Gastroesophageal sphincter (tissue), 4 donors: ENCODE data around the gene ARPP21. TPM values are rescaled to one million over a fixed set of nuclear protein-coding genes. Genes with fewer than 3 reads are reported as not detected.

ENCODE experiments used
- ATAC-seq: fragments of 150-250 bp; one replicate; pipeline ENCODE4 v1.9.1; 2016; ENCODE audit warnings: mild to moderate bottlenecking, moderate library complexity
- H3K27ac ChIP-seq, 4 donors: fragments of 200-600 bp; sonication (generic) in 3 of 4; 1 replicate in 3 of 4; 2 replicates in 1 of 4; pipeline ENCODE4 v1.5.1; 2016 to 2019
- H3K27me3 ChIP-seq: fragments of 200-600 bp; sonication (generic); one replicate; pipeline ENCODE4 v1.5.1; 2019
- H3K36me3 ChIP-seq, 2 donors: fragments of 200-600 bp; sonication (generic); one replicate each; pipeline ENCODE4 v1.5.1; 2019; ENCODE audit warnings: control low read depth in 1 of 2
- H3K4me1 ChIP-seq, 3 donors: fragments of 200-600 bp; sonication (generic); 1 replicate in 2 of 3; 2 replicates in 1 of 3; pipeline ENCODE4 v1.5.1; 2016 to 2019; ENCODE audit warnings: control low read depth in 2 of 3
- H3K4me3 ChIP-seq, 2 donors: fragments of 200-600 bp; sonication (generic); one replicate each; pipeline ENCODE4 v1.5.1; 2019; ENCODE audit warnings: mild to moderate bottlenecking in 1 of 2, moderate library complexity in 1 of 2
- H3K9me3 ChIP-seq, 3 donors: fragments of 200-600 bp; sonication (generic); one replicate each; pipeline ENCODE4 v1.5.1; 2017 to 2019; ENCODE audit warnings: control low read depth in 2 of 3
- EP300 ChIP-seq: sonication (generic); formaldehyde crosslinking; IDR thresholded peaks from one replicate; pipeline ENCODE4 v1.6.1; 2017; ENCODE audit warnings: antibody characterized with exemption, mild to moderate bottlenecking
- POLR2A ChIP-seq, 2 donors: fragments of 450-650 bp; IDR thresholded peaks; one replicate each; pipeline ENCODE4 v1.6.1; 2017; ENCODE audit warnings: antibody characterized with exemption in 2 of 2, mild to moderate bottlenecking in 2 of 2, moderate library complexity in 1 of 2
- POLR2AphosphoS5 ChIP-seq: sonication (generic); formaldehyde crosslinking; IDR thresholded peaks from one replicate; pipeline ENCODE4 v1.6.1; 2017; ENCODE audit warnings: antibody characterized with exemption
- WGBS, 2 donors: methylation state at CpG; one replicate each; pipeline ENCODE4 v1.1.5; 2018; ENCODE audit warnings: low coverage in 1 of 2; 5-methylcytosine and 5-hydroxymethylcytosine counted together
- total RNA-seq, 4 donors: library from RNA; depleted of rRNA; stranded (reverse); fragments of >200 nt; gene quantifications; one replicate each; pipeline ENCODE4 v1.1.0, GENCODE V29; 2016
- TF ChIP-seq, protein P1 (sequence below), 4 experiments: fragments of 200-600 bp in 2 of 4; fragments of 450-650 bp in 2 of 4; sonication (generic) in 1 of 4; IDR thresholded peaks; one replicate each; pipeline ENCODE4 v1.5.1; 2017 to 2019; ENCODE audit warnings: antibody characterized with exemption in 4 of 4, mild to moderate bottlenecking in 2 of 4, moderate library complexity in 2 of 4

The ARPP21 gene
- total RNA-seq, 4 donors from 2014 or later, result 0.15 to 1.5 (median 0.78) TPM

DNA sequence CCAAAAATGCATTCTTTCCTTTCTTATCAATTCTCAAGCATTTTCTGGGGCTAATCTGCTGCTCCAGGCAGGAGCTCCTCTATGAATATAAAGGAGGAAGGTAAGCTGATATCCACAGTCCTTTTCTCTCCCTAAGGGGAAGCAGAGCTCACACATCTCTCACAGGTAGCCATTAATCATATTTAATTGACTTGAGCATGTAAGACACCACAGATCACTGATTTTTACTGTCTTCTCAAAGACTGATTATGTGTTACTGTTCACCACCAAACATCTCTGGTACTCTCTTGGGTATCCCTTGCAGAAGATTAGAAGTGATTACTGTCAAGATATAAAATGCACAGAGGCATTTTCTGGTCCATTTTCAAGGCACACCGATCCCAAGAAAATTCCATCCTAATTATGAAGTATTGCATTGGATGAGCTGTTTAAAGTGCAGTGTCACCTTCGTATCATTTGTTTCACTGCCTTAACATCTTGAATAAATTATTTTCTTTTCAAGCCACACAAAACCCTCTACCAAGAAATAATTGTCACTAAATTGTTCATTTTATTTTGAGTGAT is 100.7 kb downstream of the ARPP21 start:
- Histone ChIP-seq H3K9me3 (no peaks in the 10 kb centered on the region), H3K36me3 (no peaks in the 10 kb centered on the region), H3K4me1 (no peaks in the 10 kb centered on the region), H3K27me3 (peaks cover 12% of the 10 kb centered on the region), H3K4me3 (no peak overlapping the region), H3K27ac (no peak overlapping the region)
- ATAC-seq, result no peak
- 67 to 69% methylated on average over 2 of the region's 2 CpGs for WGBS, 2 donors
- TF ChIP-seq, protein P1, sequence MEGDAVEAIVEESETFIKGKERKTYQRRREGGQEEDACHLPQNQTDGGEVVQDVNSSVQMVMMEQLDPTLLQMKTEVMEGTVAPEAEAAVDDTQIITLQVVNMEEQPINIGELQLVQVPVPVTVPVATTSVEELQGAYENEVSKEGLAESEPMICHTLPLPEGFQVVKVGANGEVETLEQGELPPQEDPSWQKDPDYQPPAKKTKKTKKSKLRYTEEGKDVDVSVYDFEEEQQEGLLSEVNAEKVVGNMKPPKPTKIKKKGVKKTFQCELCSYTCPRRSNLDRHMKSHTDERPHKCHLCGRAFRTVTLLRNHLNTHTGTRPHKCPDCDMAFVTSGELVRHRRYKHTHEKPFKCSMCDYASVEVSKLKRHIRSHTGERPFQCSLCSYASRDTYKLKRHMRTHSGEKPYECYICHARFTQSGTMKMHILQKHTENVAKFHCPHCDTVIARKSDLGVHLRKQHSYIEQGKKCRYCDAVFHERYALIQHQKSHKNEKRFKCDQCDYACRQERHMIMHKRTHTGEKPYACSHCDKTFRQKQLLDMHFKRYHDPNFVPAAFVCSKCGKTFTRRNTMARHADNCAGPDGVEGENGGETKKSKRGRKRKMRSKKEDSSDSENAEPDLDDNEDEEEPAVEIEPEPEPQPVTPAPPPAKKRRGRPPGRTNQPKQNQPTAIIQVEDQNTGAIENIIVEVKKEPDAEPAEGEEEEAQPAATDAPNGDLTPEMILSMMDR (IDR thresholded peaks at IDR 0.05), result no peak
- TF ChIP-seq EP300 (no peak), POLR2A (IDR thresholded peaks at IDR 0.05) (no peak), POLR2AphosphoS5 (no peak)

DNA sequence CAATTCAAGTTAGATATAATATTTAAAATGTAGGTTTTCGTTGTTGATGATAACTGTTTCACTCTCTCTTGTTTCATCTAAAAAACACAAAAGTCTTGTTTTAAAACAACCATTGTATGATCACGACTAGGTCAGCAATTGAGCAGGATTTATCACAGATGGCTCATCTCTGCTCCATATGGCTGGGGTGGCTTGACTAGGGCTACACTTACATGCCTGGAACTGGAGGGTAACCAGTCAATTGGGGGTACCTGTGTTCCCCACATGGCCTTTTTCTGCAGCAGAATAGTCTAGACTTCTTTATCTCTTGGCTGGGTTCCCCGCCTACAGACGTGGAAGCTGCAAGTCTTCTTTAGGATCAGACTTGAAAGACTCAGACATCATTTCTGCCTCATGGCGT is 103.9 kb downstream of the ARPP21 start:
- Histone ChIP-seq H3K36me3 (no peaks in the 10 kb centered on the region), H3K27me3 (peaks cover 5% of the 10 kb centered on the region), H3K9me3 (no peaks in the 10 kb centered on the region), H3K27ac (no peak overlapping the region), H3K4me3 (no peak overlapping the region), H3K4me1 (no peaks in the 10 kb centered on the region)
- TF ChIP-seq EP300, result no peak
- no peak for TF ChIP-seq POLR2AphosphoS5
- no peak for TF ChIP-seq POLR2A (IDR thresholded peaks at IDR 0.05)
- TF ChIP-seq, protein P1 (IDR thresholded peaks at IDR 0.05), result no peak
- no peak for ATAC-seq
- 85 to 91% methylated on average over 2 to 5 of the region's 5 CpGs for WGBS, 2 donors

DNA sequence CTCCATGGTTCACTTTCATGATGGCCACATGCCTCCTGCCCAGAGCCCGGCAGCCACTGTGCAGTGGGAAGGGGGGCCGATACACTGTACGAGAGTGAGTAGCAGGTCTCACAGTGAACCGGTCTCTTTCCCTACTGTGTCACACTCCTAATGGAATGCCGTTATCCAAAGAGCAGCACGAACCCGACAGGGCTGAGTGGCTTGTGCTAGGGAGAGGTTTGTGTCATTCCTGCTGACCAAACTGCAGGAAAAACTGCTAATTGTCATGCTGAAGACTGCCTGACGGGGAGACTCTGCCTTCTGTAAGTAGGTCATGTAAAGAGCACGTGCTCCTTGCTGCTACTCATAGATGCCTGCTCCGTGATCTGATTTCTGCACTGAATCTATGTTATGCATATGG is 105.1 kb downstream of the ARPP21 start:
- no peak for ATAC-seq
- 25 to 80% methylated on average over 5 to 9 of the region's 10 CpGs for WGBS, 2 donors
- TF ChIP-seq, protein P1 (IDR thresholded peaks at IDR 0.05), result no peak
- TF ChIP-seq POLR2AphosphoS5, result no peak
- TF ChIP-seq EP300, result no peak
- no peak for TF ChIP-seq POLR2A (IDR thresholded peaks at IDR 0.05)

DNA sequence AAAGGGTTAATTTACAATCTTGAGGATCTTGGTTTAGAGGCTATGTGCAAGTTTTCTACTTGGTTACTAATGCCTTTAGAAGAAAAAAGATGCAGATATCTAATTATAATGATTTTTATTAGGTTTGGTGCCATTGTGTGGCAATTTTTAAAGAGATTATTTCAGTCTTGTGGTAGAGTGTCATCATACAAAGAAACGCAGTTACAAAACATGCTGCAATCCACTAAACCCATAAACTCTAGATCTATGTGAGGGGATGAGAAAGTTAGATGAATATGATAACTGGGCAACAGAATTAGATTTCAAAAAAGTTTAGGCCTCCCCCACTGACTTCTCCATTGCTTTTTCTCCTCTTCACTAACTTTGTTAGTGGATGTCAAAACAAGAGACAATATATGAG is 106.0 kb downstream of the ARPP21 start:
- 55 to 72% methylated on average over 1 of the region's 1 CpG for WGBS, 2 donors

More for the DNA sequence above, 105.1 kb downstream of the ARPP21 start:
- Histone ChIP-seq H3K4me1 (no peaks in the 10 kb centered on the region), H3K27ac (no peak overlapping the region), H3K9me3 (no peaks in the 10 kb centered on the region), H3K36me3 (no peaks in the 10 kb centered on the region), H3K4me3 (no peak overlapping the region), H3K27me3 (peaks cover 5% of the 10 kb centered on the region)

More for the DNA sequence above, 106.0 kb downstream of the ARPP21 start:
- Histone ChIP-seq H3K4me3 (no peak overlapping the region), H3K4me1 (no peaks in the 10 kb centered on the region), H3K27ac (no peak overlapping the region), H3K9me3 (no peaks in the 10 kb centered on the region), H3K27me3 (peaks cover 5% of the 10 kb centered on the region), H3K36me3 (no peaks in the 10 kb centered on the region)
- TF ChIP-seq EP300, result no peak
- TF ChIP-seq POLR2A (IDR thresholded peaks at IDR 0.05), result no peak
- TF ChIP-seq, protein P1 (IDR thresholded peaks at IDR 0.05), result no peak
- no peak for TF ChIP-seq POLR2AphosphoS5
- ATAC-seq, result no peak
